Right renal pelvis (tissue), 4 donors: ENCODE data around the gene STAG1. TPM values are rescaled to one million over a fixed set of nuclear protein-coding genes. Genes with fewer than 3 reads are reported as not detected.
"Not testable (repeated sequence)": the region's sequence is repeated elsewhere in the genome, so short reads cannot be mapped to it uniquely, and the experiment has no call there.

Experiments
- DNase-seq, 4 donors: peaks; one replicate each; pipeline ENCODE4 v3.0.0-alpha.2; 2013; ENCODE audit warnings: low read depth in 4 of 4, low spot score in 3 of 4, missing footprints in 1 of 4
- polyA plus RNA-seq, 4 donors: library from polyadenylated mRNA; unstranded; fragments of 120-200 nt; gene quantifications; one replicate each; pipeline ENCODE4 v1.2.1, GENCODE V29; 2013; ENCODE audit not compliant: insufficient read length in 4 of 4

STAG1 gene
- polyA plus RNA-seq, 4 donors = 43.0 to 55.3 (median 53.7) TPM

DNA sequence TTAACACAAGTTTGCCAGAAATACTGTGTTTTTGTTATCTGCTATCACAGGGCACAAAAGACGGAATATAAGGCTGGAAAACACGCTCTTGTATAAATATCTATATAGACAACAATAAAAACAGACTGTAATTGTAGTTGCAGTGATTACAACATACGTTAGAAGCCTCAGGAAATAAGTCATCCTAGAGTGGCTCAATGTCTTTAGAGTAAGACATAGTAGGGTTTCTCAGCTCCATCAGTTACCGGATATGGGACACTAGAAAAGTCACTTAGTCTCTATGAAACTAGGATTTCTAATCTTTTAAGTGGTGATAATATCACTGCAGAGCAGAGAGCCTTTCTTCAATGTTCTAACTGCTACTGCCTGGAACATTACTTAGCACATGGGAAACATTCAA is 208.8 kb downstream of the STAG1 start:
- no peak for DNase-seq

DNA sequence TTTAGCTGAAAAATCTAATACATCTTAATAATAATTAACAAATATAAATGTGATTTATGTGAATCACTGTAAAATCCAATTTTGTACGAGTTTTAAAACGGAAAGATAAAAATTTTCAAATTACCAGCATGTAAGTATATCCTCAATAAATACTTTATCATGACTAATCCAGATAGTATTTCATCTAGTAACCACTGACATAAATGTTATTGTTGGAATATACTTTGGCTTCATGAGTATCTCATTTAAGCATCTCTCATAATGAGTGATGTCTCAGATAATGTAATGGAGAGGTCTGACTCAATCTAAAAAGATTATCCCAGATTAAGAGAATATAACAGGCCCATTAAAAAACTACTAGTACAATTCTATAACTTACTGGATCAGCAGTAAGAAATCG is 216.3 kb downstream of the STAG1 start:
- no peak for DNase-seq

DNA sequence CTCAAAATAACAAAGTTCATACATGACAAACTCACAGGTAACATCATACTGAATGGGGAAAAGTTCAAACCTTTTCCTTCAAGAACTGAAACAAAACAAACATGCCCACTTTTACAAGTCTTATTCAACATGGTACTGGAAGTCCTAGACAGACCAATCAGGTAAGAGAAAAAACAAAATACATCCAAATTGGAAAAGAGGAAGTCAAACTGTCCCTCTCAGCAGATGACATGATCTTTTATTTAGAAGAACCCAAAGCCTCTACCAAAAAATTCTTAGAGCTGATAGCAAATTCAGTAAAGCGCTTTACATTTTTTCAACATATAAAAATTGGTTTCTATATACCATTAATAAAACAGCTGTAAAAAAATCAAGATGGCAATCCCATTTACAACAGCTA is 219.4 kb downstream of the STAG1 start:
- DNase-seq = no peak

DNA sequence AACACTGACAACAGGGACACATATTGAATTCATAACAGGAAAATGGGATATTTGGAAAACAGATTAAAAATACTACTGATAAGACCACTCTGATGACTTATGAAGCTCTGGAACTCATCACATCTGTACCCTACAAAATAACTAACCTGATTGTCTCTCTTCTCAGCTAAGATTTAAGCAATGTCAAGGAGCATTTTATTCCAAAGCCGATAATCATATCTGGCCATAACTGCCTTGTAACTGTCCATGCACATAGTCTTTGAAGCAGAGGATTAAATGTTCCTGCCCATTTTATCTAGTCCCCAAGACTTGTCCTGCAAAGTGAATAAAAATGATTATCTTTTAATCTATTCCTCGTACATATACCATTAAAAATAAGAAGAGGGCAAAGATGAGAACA is 234.1 kb downstream of the STAG1 start:
- DNase-seq = no peak

DNA sequence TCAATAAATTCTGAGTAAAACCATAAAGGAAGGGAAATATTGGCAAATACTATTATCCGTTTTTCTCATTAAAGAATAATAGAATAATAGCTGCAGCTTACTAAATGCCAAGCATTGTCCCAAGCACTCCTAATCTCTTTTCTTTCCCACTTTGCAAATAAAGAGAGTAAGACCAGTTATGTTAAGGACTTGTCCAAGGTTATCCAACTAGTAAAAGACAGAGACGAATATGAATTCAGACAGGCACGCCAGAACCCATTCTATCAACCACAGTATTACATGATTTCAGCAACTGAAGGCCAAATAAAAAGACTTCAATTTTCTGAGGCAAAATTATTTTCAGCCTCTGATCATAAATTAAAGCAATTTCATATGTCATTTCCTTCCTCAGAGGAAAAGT is 235.5 kb downstream of the STAG1 start:
- no peak for DNase-seq

DNA sequence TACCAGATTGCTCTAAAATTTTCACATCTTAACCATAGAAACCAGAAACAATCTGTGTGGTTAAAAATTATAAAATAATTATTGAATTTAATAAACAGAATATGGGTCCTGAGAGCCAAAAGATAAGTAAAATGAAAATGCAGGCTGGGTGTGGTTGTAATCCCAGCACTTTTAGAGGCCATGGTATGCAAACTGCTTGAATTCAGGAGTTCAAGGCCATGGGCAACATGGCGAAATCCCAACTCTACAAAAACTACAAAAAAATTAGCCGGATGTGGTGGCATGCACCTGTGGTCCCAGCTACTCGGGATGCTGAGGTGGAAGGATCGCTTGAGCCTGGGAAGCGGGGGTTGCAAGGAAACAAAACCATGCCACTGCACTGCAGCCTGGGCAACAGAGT is 236.1 kb downstream of the STAG1 start:
- no peak for DNase-seq

DNA sequence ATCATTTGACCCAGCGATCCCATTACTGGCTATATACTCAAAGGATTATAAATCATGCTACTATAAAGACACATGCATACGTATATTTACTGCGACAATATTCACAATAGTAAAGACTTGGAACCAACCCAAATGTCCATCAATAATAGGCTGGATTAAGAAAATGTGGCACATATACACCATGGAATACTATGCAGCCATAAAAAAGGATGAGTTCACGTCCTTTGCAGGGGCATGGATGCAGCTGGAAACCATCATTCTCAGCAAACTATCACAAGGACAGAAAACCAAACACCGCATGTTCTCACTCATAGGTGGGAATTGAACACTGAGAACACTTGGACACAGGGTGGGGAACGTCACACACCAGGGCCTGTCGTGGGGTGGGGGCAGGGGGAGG is 237.6 kb downstream of the STAG1 start:
- DNase-seq = not testable (repeated sequence)

DNA sequence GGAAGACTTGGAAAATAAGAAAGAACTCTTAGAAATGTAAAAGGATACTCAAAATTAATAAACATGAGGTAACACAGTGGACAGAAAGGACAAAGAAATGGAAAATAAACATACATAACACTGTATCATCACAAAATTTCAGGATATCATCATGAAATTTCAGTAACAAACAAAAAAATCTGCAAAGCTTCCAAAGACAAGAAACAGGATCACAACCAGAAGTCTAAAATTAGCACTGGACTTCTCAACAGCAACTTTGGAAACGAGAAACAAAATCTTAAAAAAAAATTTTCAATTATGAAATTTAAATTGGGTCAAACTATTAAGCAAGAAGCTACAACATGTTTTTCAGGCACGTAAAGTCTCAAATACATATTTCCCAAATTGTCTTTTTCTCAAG is 238.8 kb downstream of the STAG1 start:
- DNase-seq = no peak

DNA sequence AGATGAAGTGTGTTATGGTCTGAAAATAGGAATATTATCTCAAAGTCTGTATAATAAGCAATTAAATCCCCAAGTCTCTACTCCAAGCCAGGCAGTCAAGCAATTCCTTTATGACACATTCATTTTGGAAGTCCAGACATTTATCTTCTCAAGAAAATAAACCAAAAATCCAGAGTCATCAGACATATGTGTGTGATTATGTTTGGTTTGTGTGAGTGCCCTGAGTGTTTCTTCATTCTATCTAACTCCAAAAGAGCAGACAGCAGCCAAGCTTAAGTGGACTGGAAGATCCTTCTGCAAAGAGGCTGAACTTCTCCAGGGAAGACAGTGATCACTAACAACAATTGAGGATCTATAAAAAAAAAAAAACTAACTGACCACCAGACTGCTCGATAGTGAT is 239.8 kb downstream of the STAG1 start:
- DNase-seq = no peak

DNA sequence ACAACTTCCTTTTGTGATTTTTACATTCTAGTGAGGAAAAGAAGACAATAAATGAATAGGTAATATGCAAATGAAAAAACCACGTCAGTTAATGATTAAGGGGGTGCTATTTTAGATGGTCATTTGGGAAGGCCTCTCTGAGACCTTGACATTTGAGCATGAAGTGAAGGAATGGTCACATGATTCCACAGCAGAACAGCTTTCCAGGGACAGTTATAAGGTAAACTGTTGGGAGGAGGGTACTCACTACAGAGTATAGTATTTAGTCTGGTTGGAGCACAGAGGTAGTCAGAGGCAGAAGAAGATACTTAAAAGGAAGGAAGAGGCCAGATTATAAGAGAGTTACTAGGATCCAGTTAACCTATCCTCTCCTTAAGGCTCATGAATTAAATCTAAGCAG is 246.5 kb downstream of the STAG1 start:
- DNase-seq = no peak

DNA sequence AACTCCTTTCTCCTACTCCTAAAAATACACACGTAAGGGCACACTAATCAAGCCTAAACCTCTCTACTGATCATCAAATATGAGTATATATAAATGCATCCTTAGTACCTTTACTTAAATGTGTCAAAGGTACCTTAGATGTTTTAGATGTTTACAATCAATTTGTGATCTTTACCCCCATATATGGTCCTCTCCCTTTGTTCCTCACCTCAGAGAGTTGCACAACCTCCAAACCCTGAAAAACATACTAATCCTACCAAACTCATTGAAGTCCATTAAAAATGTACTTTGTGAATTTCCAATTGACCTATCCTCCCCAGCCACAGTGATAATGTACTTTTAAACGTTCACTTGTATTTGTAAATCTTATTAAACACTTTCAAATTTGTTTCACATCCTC is 249.1 kb downstream of the STAG1 start:
- no peak for DNase-seq

DNA sequence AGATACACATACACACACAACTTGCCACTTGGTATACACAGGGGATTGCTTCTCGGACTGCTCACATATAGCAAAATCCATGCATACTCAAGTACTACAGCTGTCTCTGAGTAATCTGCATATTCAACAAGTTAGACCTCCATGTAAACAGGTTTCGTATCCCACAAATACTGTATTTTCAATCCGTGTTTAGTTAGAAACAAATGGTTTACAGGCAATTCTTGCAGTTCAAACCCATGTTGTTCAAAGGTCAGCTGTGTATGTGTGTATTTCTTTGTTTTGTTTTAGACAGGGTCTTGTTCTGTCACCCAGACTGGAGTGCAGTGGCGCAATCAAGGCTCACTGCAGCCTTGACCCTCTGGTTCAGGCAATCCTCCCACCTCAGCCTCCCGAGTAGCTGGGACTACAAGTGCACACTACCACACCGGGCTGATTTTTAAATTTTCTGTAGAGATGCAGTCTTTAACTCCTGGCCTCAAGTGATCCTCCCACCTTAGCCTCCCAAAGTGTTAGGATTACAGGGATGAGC is 253.2 kb downstream of the STAG1 start:
- no peak for DNase-seq

DNA sequence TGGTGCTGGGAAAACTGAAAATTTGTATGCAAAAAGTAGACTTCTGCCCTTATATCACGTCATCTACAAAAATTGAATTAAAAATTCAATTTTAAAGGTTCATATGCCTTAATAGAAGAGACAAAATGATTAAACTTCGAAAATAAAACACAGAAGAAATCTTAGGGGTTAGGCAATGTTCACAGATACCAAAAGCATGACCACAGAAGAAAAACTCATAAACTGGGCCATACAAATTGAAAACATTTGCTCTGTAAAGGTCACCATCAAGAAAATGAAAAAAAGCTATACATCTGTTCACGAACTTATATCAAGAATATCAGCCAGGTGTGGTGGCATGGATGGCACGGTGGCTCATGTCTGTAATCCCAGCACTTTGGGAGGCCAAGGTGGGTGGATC is 257.0 kb downstream of the STAG1 start:
- DNase-seq = no peak

DNA sequence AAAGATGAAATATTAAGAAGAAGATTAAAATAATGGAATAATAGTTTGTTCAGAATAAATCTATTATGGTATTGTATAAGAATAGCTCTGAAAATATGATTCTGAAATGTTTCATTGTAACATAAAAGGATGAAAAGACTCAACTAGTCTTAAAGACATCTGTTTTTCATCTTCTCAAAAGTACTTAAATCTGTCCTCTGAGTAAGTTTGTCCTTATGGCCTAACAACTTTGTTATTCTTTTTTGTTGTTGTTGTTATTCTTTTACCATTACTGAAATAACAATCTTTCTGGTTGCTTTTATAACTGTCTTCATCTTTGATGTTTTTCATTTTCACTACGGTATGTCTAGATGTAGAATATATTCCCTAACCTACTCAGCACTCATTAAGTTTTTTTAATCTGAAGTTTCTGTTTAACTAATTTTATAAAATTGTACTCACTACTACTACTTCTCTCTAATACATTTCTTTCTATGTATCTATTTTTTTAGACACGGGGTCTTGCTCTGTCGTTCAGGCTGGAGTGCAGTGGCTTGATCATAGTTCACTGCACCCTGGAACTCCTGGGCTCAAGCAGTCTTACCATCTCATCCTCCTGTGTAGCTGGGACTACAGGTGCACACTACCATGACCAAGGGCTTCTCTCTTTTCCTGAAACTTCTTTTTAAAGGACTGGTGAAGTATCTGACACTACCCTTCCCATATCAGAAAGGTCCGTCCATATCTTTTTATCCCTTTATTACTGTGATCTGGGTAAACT is 261.4 kb downstream of the STAG1 start:
- no peak for DNase-seq

DNA sequence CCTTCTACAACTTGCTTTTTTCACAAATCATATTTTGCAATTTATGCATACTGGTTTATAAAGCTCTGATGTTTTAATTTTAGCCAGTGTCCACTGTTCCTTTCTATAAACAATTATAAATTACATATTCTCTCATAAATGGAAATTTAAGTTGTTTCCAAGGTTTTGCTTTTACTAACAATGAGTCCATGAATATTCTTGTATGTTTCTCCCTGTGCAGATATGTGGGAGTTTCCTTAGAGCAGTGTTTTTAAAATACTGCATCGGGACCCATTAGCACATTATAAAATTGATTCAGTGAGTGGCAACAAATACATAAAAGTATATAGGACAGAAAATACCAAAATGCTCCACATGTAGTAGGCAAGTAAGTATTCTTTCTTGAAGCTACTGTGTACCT is 266.4 kb downstream of the STAG1 start:
- no peak for DNase-seq

DNA sequence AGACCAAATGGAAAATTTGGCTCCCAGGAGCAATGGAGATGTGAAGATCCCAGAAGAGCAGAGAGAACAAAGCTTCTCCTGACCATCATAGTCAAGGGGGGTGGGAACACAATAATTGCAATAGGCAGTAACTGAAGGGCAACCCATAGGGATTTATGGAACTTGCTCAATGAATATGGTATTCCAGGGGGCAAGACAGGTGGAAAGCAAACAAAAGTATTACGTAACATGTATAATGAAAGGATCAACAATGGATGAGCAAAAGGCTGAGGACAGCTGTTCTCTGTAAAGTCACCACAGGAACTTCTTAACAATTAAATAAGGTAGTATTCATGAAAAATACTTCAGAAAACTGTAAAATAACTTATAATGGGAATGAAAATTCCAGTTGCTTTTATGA is 275.9 kb downstream of the STAG1 start:
- DNase-seq = no peak

DNA sequence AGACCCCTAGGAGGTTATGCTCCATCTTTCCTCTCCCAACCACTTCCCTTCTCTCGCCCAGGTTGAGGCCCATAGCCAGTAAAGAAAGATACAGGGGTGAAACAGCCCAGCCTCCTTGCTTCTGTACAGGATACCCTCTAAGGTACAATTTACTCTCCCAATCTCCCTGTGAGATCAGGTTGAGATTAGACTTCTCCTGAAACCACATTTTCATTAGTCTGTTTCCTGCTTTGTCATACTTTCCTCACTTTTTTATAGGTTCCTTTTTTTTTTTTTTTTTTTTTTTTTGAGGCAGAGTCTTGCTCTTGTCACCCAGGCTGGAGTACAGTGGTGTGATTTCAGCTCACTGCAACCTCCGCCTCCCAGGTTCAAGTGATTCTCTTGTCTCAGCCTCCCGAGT is 277.3 kb downstream of the STAG1 start:
- not testable (repeated sequence) for DNase-seq

DNA sequence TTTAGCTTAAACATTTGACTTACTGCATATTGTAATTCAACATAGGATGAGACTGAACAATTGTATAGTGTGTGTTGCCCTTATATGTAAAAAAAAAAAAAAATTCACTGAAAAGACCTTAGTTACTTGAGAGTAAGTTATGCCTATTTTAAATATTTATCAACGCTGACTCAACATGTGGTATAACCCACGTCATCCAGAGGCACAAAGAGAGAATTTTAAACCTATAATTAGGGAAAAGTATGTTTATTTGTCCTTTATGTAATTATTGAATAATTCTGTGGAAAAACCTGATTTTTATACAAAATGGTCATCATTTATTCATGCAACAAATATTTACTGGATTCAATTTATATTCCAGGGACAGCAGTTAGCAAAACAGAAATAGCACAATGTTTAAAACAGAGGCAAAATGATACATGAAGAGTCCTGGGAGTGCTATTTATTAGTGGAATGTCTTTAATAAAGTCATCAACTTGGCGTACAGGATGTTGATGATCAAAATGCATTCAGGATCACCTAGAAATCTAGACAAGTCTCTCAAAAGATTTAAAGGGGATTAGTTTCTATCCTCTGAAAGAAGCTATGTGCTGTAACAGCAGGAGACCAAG is 278.4 kb downstream of the STAG1 start:
- DNase-seq = no peak

DNA sequence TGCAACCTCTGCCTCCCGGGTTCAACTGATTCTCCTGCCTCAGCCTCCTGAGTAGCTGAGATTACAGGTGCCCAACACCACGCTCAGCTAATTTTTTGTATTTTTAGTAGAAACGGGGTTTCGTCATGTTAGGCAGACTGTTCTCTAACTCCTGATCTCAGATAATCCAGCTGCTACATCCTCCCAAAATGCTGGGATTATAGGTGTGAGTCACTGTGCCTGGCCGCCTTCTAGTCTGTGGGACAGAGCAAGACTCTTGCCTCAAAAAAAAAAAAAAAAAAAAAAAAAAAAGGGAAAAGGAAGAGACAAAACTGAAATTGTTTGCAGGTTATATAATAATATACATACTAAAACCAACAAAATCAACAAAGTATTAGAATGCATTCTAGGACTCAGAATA is 286.9 kb downstream of the STAG1 start:
- no peak for DNase-seq

DNA sequence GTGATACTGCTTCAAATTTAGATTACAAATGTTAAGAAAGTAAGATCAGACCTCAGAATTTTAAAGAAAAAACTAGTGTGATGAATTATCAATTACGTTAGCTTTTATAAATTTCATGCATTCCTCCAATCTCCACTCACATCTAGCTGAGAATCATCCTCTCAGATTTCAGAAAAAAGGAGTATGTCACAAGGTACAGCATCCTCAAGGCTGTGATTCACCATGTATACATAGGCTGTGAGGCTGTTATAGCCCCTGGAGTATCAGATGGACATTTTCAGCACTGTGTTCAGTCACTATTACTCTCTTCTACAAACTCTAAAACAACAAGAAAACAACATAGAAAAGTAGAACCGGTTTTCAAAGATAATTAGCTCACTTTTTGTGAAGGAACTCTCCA is 287.7 kb downstream of the STAG1 start:
- DNase-seq = no peak

DNA sequence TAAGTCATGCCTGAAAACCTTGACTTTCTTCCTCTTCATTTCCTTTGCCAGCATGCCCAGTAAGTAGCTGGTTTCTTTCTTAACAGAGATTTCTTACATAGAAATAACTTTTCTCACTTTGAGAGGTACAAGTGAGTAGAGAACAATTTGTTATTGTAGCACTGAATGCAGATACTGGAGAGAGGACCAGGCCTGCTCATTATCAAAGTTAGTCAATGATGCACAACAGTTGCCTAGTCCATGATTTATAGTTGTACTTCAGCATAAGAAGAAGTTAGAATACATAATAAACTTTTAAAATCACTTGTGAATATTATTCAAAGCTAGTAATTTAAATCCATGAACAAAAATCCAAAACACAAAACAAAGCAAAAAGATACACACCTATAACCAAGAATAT is 289.0 kb downstream of the STAG1 start:
- no peak for DNase-seq

DNA sequence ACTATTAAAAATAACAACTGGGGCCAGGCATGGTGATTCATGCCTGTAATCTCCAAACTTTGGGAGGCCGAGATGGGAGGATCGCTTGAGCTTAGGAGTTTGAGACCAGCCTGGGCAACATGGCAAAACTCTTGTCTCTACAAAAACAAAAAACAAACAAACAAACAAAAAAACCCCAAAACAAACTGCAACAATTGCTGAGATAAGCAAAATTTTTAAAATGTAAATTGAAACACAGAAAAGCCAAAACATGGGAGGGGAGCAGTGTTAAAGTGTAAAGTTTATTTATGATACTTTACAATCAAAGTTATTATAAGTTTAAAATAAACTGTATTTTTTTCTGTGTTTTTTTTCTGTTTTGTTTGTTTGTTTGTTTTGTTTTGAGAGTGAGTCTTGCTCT is 294.4 kb downstream of the STAG1 start:
- DNase-seq = no peak
